Neural cell (in vitro differentiated cells): ENCODE data around the gene EHBP1.

Experiments
- EZH2 ChIP-seq: fragments of 200-600, 300-800 bp; shearing (Covaris generic), sonication (generic); IDR thresholded peaks from 2 replicates; pipeline ENCODE4 v1.6.1; 2014; ENCODE audit warnings: antibody characterized with exemption, low read length, borderline replicate concordance, mild to moderate bottlenecking; ENCODE audit not compliant: insufficient read depth, poor library complexity, severe bottlenecking
- MXI1 ChIP-seq: fragments of 450-650 bp; conservative IDR thresholded peaks from 2 replicates; pipeline ENCODE4 v1.6.1; 2014; ENCODE audit warnings: antibody characterized with exemption, mild to moderate bottlenecking; ENCODE audit not compliant: poor library complexity, severe bottlenecking
- POLR2AphosphoS5 ChIP-seq: IDR thresholded peaks from 2 replicates; pipeline ENCODE4 v1.6.1; 2012
- TF ChIP-seq, protein P1 (sequence below): fragments of 450-650 bp; IDR thresholded peaks from 2 replicates; pipeline ENCODE4 v1.5.1; 2014; ENCODE audit warnings: antibody characterized with exemption, mild to moderate bottlenecking, moderate library complexity; ENCODE audit not compliant: poor library complexity, severe bottlenecking
- TF ChIP-seq, protein P2 (sequence below): IDR thresholded peaks from 2 replicates; pipeline ENCODE4 v1.6.1; 2012; ENCODE audit warnings: borderline replicate concordance

DNA sequence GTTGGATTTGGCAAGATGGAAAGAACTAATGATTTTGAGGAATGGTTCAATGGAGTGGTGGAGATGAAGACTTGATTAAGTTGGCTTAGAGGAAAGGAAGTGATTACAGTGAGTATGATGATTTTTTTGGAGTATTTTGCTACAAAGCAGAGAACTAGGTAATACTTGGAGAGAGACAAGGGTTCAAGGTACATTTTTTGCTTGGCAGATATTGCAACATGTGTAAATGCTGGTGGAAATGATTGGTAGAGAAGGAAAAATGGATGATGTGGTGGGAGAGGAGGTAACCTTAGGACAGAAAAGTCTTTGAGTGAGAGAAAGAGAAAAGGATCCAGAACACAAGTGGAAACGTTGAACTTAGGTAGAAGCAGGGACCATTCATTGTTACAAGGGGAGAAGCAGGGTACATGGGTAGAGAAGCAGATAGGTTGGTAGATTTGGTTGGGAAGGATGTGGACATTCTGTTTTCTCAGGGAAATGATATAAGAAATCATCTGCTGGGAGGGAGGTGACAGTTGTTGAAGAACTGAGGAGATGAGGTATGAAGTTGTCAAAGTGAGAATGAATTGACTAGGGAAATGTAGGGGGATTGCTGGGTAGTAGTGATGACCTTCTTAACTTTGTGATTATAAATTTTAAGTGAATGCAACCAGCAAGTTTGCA lies 6.5 kb downstream of the EHBP1 start:
- TF ChIP-seq, protein P1, sequence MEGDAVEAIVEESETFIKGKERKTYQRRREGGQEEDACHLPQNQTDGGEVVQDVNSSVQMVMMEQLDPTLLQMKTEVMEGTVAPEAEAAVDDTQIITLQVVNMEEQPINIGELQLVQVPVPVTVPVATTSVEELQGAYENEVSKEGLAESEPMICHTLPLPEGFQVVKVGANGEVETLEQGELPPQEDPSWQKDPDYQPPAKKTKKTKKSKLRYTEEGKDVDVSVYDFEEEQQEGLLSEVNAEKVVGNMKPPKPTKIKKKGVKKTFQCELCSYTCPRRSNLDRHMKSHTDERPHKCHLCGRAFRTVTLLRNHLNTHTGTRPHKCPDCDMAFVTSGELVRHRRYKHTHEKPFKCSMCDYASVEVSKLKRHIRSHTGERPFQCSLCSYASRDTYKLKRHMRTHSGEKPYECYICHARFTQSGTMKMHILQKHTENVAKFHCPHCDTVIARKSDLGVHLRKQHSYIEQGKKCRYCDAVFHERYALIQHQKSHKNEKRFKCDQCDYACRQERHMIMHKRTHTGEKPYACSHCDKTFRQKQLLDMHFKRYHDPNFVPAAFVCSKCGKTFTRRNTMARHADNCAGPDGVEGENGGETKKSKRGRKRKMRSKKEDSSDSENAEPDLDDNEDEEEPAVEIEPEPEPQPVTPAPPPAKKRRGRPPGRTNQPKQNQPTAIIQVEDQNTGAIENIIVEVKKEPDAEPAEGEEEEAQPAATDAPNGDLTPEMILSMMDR = no peak
- TF ChIP-seq, protein P2, sequence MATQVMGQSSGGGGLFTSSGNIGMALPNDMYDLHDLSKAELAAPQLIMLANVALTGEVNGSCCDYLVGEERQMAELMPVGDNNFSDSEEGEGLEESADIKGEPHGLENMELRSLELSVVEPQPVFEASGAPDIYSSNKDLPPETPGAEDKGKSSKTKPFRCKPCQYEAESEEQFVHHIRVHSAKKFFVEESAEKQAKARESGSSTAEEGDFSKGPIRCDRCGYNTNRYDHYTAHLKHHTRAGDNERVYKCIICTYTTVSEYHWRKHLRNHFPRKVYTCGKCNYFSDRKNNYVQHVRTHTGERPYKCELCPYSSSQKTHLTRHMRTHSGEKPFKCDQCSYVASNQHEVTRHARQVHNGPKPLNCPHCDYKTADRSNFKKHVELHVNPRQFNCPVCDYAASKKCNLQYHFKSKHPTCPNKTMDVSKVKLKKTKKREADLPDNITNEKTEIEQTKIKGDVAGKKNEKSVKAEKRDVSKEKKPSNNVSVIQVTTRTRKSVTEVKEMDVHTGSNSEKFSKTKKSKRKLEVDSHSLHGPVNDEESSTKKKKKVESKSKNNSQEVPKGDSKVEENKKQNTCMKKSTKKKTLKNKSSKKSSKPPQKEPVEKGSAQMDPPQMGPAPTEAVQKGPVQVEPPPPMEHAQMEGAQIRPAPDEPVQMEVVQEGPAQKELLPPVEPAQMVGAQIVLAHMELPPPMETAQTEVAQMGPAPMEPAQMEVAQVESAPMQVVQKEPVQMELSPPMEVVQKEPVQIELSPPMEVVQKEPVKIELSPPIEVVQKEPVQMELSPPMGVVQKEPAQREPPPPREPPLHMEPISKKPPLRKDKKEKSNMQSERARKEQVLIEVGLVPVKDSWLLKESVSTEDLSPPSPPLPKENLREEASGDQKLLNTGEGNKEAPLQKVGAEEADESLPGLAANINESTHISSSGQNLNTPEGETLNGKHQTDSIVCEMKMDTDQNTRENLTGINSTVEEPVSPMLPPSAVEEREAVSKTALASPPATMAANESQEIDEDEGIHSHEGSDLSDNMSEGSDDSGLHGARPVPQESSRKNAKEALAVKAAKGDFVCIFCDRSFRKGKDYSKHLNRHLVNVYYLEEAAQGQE = no peak
- TF ChIP-seq MXI1 = no peak
- TF ChIP-seq POLR2AphosphoS5 = no peak
- TF ChIP-seq EZH2 = no peak
